GM12891 (cell line): ENCODE results near the gene ADAMTSL3.

ENCODE experiments used
- POLR2A ChIP-seq: IDR thresholded peaks from 2 replicates; pipeline ENCODE4 v1.6.1; 2011; ENCODE audit warnings: low read depth, low read length, control low read depth
- POLR2AphosphoS5 ChIP-seq: IDR thresholded peaks from 2 replicates; pipeline ENCODE4 v1.6.1; 2011; ENCODE audit warnings: low read depth, low read length, control low read depth
- SPI1 ChIP-seq: IDR thresholded peaks from 2 replicates; pipeline ENCODE4 v1.6.1; 2011; ENCODE audit warnings: low read depth, low read length, control low read depth

DNA sequence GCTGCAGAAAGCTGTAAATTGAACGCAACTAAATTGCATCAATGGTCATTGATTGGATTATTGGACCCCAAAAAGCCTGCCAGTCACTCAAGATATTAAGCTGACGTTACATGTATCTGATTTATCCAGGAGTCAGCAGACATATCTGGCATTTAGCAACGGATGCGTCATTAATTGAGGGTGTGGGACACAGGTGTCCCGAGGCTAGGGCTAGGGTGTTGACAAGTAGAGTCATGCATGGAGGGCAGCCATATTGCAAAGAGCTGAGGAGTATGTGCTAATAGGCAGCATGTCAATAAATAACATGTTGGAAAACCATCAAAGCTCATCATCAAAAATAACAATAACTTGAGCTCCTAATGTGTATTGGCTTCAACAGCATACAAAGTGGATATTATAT lies 347.1 kb downstream of the ADAMTSL3 start:
- TF ChIP-seq POLR2A (no peak), POLR2AphosphoS5 (no peak), SPI1 (no peak)
